HepG2 (cell line): ENCODE data around the gene IL15. TPM values are rescaled to one million over a fixed set of nuclear protein-coding genes. Genes with fewer than 3 reads are reported as not detected.
"Not testable (repeated sequence)": the region's sequence is repeated elsewhere in the genome, so short reads cannot be mapped to it uniquely, and the experiment has no call there.

ENCODE experiments used
- ATAC-seq: fragments of 200-7000 bp; cut with Tn5 transposase; 3 replicates; pipeline ENCODE4 v1.9.1; 2020; ENCODE audit warnings: mild to moderate bottlenecking, moderate library complexity
- BruUV-seq: library from RNA; stranded (reverse); fragments of 400-500 nt; replicated peaks from 2 replicates; lab custom pipeline; 2021; lab: Mats Ljungman, UMichigan
- CTCF ChIA-PET: fragments of 300-600 bp; formaldehyde crosslinking; extraction: SDS; loops from one replicate; lab custom pipeline; 2021; ENCODE audit warnings: low total read pairs, inconsistent platforms, low intra/inter-chr PET ratio; lab: Yijun Ruan, JAX
- POLR2A ChIA-PET: fragments of 350-600 bp; sonication (Branson Sonifier 250); formaldehyde crosslinking; loops from one replicate; lab custom pipeline; 2020; ENCODE audit warnings: antibody characterized with exemption, inconsistent platforms; lab: Yijun Ruan, JAX
- DNase-seq: peaks from one replicate; pipeline ENCODE4 v3.0.0-alpha.2; 2015; ENCODE audit warnings: low spot score
- FAIRE-seq: peaks from 3 replicates; lab custom pipeline; 2011; peaks lifted over from hg19 to GRCh38; lab: Jason Lieb, UNC
- H2AFZ ChIP-seq: one replicate; pipeline ENCODE4 v1.6.1; 2011; ENCODE audit warnings: low read length, inconsistent platforms
- H3K27ac ChIP-seq: fragments of 300-600 bp; 3 replicates; pipeline ENCODE4 v1.8.0; 2011; ENCODE audit warnings: mixed run types, mild to moderate bottlenecking, mixed read lengths, low read length, inconsistent platforms; ENCODE audit not compliant: insufficient read depth; ENCODE audit errors: extremely low read length
- H3K27me3 ChIP-seq, 2 experiments: fragments of 200-600 bp in 1 of 2; 2 replicates in 1 of 2; 3 replicates in 1 of 2; pipeline versions ENCODE4 v1.6.0 to v1.8.0; 2011; ENCODE audit warnings: low read length in 2 of 2, mild to moderate bottlenecking in 2 of 2, moderate library complexity in 2 of 2, inconsistent platforms in 1 of 2; ENCODE audit not compliant: insufficient read depth in 2 of 2, control insufficient read depth in 1 of 2
- H3K36me3 ChIP-seq, 2 experiments: fragments of 200-600 bp in 1 of 2; replicated peaks in 1 of 2; 2 replicates in 1 of 2; 3 replicates in 1 of 2; pipeline versions ENCODE4 v1.5.1 to v1.8.0; 2011; ENCODE audit warnings: low read length in 2 of 2, inconsistent platforms in 1 of 2; ENCODE audit not compliant: insufficient read depth in 2 of 2, control insufficient read depth in 1 of 2
- H3K4me1 ChIP-seq: 2 replicates; pipeline ENCODE4 v1.5.1; 2012; ENCODE audit warnings: low read length, inconsistent platforms; ENCODE audit not compliant: insufficient read depth
- H3K4me2 ChIP-seq: 2 replicates; pipeline ENCODE4 v1.6.0; 2011; ENCODE audit warnings: low read depth, low read length, inconsistent platforms
- H3K4me3 ChIP-seq, 3 experiments: fragments of 200-600 bp in 1 of 3; sonication (generic), shearing (Covaris generic) in 1 of 3; replicated peaks in 1 of 3; 2 replicates each; pipeline ENCODE4 v1.5.1; 2011 to 2016; ENCODE audit warnings: low read length in 3 of 3, inconsistent platforms in 2 of 3, low read depth in 2 of 3, mild to moderate bottlenecking in 2 of 3, control low read depth in 1 of 3, mixed read lengths in 1 of 3; ENCODE audit not compliant: insufficient read depth in 1 of 3
- H3K79me2 ChIP-seq: one replicate; pipeline ENCODE4 v1.6.1; 2011; ENCODE audit warnings: low read length, inconsistent platforms; ENCODE audit not compliant: insufficient read depth
- H3K9ac ChIP-seq: 2 replicates; pipeline ENCODE4 v1.6.0; 2011; ENCODE audit warnings: mild to moderate bottlenecking, low read depth, low read length, inconsistent platforms; ENCODE audit not compliant: insufficient read depth
- H3K9me3 ChIP-seq: 2 replicates; pipeline ENCODE4 v1.5.1; 2012; ENCODE audit warnings: mild to moderate bottlenecking, low read length
- H4K20me1 ChIP-seq: 2 replicates; pipeline ENCODE4 v1.6.0; 2011; ENCODE audit warnings: inconsistent platforms, mild to moderate bottlenecking, low read length, moderate library complexity; ENCODE audit not compliant: insufficient read depth
- CENPBD1 ChIP-seq: sonication (generic); formaldehyde crosslinking; IDR thresholded peaks from 2 replicates; pipeline ENCODE4 v1.8.0; 2022; ENCODE audit warnings: missing genetic modification reagents, low read depth, mild to moderate bottlenecking, borderline replicate concordance
- KLF9 ChIP-seq: IDR thresholded peaks from 2 replicates; pipeline ENCODE4 v1.6.1; 2016; ENCODE audit warnings: low read depth
- MZF1 ChIP-seq: sonication (generic); formaldehyde crosslinking; IDR thresholded peaks from 2 replicates; pipeline ENCODE4 v1.8.1; 2023; ENCODE audit warnings: mild to moderate bottlenecking, missing genetic modification reagents, borderline replicate concordance
- SNAPC2 ChIP-seq: sonication (generic); formaldehyde crosslinking; IDR thresholded peaks from 2 replicates; pipeline ENCODE4 v1.8.1; 2022; ENCODE audit warnings: mild to moderate bottlenecking, missing genetic modification reagents
- STAG1 ChIP-seq: sonication (generic); formaldehyde crosslinking; IDR thresholded peaks from 2 replicates; pipeline ENCODE4 v1.4.0; 2020; ENCODE audit warnings: missing genetic modification reagents
- XBP1 ChIP-seq: sonication (generic); formaldehyde crosslinking; IDR thresholded peaks from 2 replicates; pipeline ENCODE4 v1.5.0; 2020; ENCODE audit warnings: missing genetic modification reagents
- ZNF276 ChIP-seq: sonication (generic); formaldehyde crosslinking; IDR thresholded peaks from 2 replicates; pipeline ENCODE4 v1.4.0; 2020; ENCODE audit warnings: mild to moderate bottlenecking, low read depth, missing genetic modification reagents
- WGBS: methylation state at CpG from one replicate; pipeline ENCODE4 v1.1.6; 2017; ENCODE audit warnings: low lambda C conversion rate; 5-methylcytosine and 5-hydroxymethylcytosine counted together
- in situ Hi-C: cut with HindIII; loops from 2 replicates; pipeline ENCODE4 v1.10.0; 2017; ENCODE audit warnings: low pct_unique_long_range_greater_than_20kb; ENCODE audit not compliant: extremely low pct_ligation_motif_present
- intact Hi-C: fragments of 100-400 bp; cut with micrococcal nuclease; formaldehyde crosslinking; loops from one replicate; pipeline ENCODE4 v1.10.0; 2022; ENCODE audit not compliant: unreplicated experiment
- polyA plus RNA-seq, 8 experiments: library from polyadenylated mRNA; depleted of rRNA in 3 of 8; stranded (reverse) in 7 of 8; unstranded in 1 of 8; fragments of >200 nt; fragmentation: Illumina TruSeq in 4 of 8; extraction: Trizol in 4 of 8; gene quantifications; 2 replicates each; pipeline versions ENCODE4 v1.2.1 to v1.2.3, GENCODE V29; 2011 to 2016; ENCODE audit warnings: low read depth in 4 of 8, missing spikeins in 1 of 8, mixed read lengths in 1 of 8; ENCODE audit not compliant: insufficient read depth in 1 of 8
- total RNA-seq, 5 experiments: library from RNA; depleted of rRNA; stranded (reverse); fragments of >200 nt; fragmentation: Illumina TruSeq; extraction: Trizol; gene quantifications; 2 replicates each; pipeline ENCODE4 v1.2.3, GENCODE V29; 2016; ENCODE audit warnings: low read depth in 1 of 5

The IL15 gene
- total and polyA plus RNA-seq, 2 of the 13 experiments (the other 11 are each of a cell fraction or from before 2014, with no cell fraction given): 0.12 to 0.24 TPM

- Histone ChIP-seq H3K4me3 (no peak overlapping the region), H3K4me2 (no peak overlapping the region), H4K20me1 (no peaks in the 10 kb centered on the region), H3K36me3 (no peaks in the 10 kb centered on the region), H3K27me3 (no peaks in the 10 kb centered on the region), H3K79me2 (no peaks in the 10 kb centered on the region), H3K9me3 (peaks cover 9% of the 10 kb centered on the region; the same call in 1 of the 2 replicates), H2AFZ (no peak overlapping the region), H3K4me1 (no peaks in the 10 kb centered on the region), H3K27ac (no peak overlapping the region), H3K9ac (no peak overlapping the region)
- BruUV-seq: no TSS peak
- ChIA-PET POLR2A (no interaction called here), CTCF (no interaction called here)
- in situ Hi-C loops (no loop called here), intact Hi-C loops (no loop called here)
- no peak for TF ChIP-seq ZNF276 (CRISPR knock-in tag)
- TF ChIP-seq XBP1 (CRISPR knock-in tag): no peak
- TF ChIP-seq CENPBD1 (CRISPR knock-in tag): no peak
- no peak for TF ChIP-seq STAG1 (CRISPR knock-in tag)
- TF ChIP-seq SNAPC2 (CRISPR knock-in tag): no peak
- TF ChIP-seq KLF9 (CRISPR knock-in tag): no peak
- no peak for TF ChIP-seq MZF1 (CRISPR knock-in tag)
- WGBS: 6% methylated on average over 1 of the region's 1 CpG
- FAIRE-seq: no peak
- DNase-seq: no peak
- no peak for ATAC-seq
Observed at GRCh38 chr4:141746026-141746425, 109.6 kb downstream of the IL15 start.

GRCh38 chr4:141751806-141752205 lies 115.4 kb downstream of the IL15 start:
- H2AFZ ChIP-seq, H3K4me1 ChIP-seq, in situ Hi-C loops, intact Hi-C loops, POLR2A ChIA-PET, FAIRE-seq, H3K27ac ChIP-seq, H3K4me2 ChIP-seq, H4K20me1 ChIP-seq, CTCF ChIA-PET, DNase-seq, ATAC-seq, H3K9ac ChIP-seq, H3K36me3 ChIP-seq, H3K9me3 ChIP-seq, H3K79me2 ChIP-seq, H3K4me3 ChIP-seq, H3K27me3 ChIP-seq, BruUV-seq: not testable (repeated sequence)
- 1% methylated on average over 3 of the region's 3 CpGs for WGBS
